ENCODE results near the gene MLLT3.

The MLLT3 gene

GRCh38 chr9:20472342-20473045 is 149.8 kb downstream of the MLLT3 start:
- no peak for DNase-seq

- DNase-seq = no peak
These were observed 155.8 kb downstream of the MLLT3 start for GRCh38 chr9:20466328-20467008.

- DNase-seq = no peak
These were observed 158.1 kb downstream of the MLLT3 start for GRCh38 chr9:20464242-20464641.

- no peak for DNase-seq
These were observed 158.5 kb downstream of the MLLT3 start for GRCh38 chr9:20463823-20464222.

- DNase-seq = no peak
These were observed 159.9 kb downstream of the MLLT3 start for GRCh38 chr9:20462410-20462809.

- DNase-seq = no peak
These were observed 175.0 kb downstream of the MLLT3 start for GRCh38 chr9:20447291-20447690.

GRCh38 chr9:20446248-20446647 is 176.1 kb downstream of the MLLT3 start:
- no peak for DNase-seq

GRCh38 chr9:20442461-20443319 is 179.6 kb downstream of the MLLT3 start:
- DNase-seq = peak; percentile 76

- DNase-seq = no peak
These were observed 180.4 kb downstream of the MLLT3 start for GRCh38 chr9:20441711-20442423.

- DNase-seq = no peak
These were observed 181.1 kb downstream of the MLLT3 start for GRCh38 chr9:20441166-20441565.

- DNase-seq = no peak
These were observed 184.8 kb downstream of the MLLT3 start for GRCh38 chr9:20437476-20437875.

GRCh38 chr9:20436476-20437195 is 185.7 kb downstream of the MLLT3 start:
- no peak for DNase-seq

- DNase-seq = no peak
These were observed 193.3 kb downstream of the MLLT3 start for GRCh38 chr9:20428976-20429375.

GRCh38 chr9:20427359-20427758 is 194.9 kb downstream of the MLLT3 start:
- DNase-seq = no peak

GRCh38 chr9:20426019-20426418 is 196.3 kb downstream of the MLLT3 start:
- no peak for DNase-seq

GRCh38 chr9:20419533-20419932 is 202.8 kb downstream of the MLLT3 start:
- no peak for DNase-seq

GRCh38 chr9:20418485-20418884 is 203.8 kb downstream of the MLLT3 start:
- no peak for DNase-seq

- DNase-seq = no peak
These were observed 204.8 kb downstream of the MLLT3 start for GRCh38 chr9:20417373-20418080.

- no peak for DNase-seq
These were observed 208.1 kb downstream of the MLLT3 start for GRCh38 chr9:20414150-20414549.

GRCh38 chr9:20409321-20410092 is 212.8 kb downstream of the MLLT3 start:
- no peak for DNase-seq

- no peak for DNase-seq
These were observed 213.8 kb downstream of the MLLT3 start for GRCh38 chr9:20408513-20408912.

Data from NCI-H1694 treated with DMSO at 0.1 percent for 48 hours (cell line).